ENCODE data around the gene ZDHHC7.

ZDHHC7 gene

GRCh38 chr16:84989749-84990620 lies 21.4 kb downstream of the ZDHHC7 start:
- FAIRE-seq = no peak

- no peak for FAIRE-seq
These were observed 22.8 kb downstream of the ZDHHC7 start for GRCh38 chr16:84988328-84989080.

GRCh38 chr16:84986879-84987278 lies 24.5 kb downstream of the ZDHHC7 start:
- no peak for FAIRE-seq

GRCh38 chr16:84986102-84986501 lies 25.2 kb downstream of the ZDHHC7 start:
- no peak for FAIRE-seq

GRCh38 chr16:84985079-84986065 lies 26.0 kb downstream of the ZDHHC7 start:
- FAIRE-seq = no peak

- FAIRE-seq = no peak
These were observed 28.9 kb downstream of the ZDHHC7 start for GRCh38 chr16:84982434-84982833.

GRCh38 chr16:84979516-84979915 lies 31.8 kb downstream of the ZDHHC7 start:
- FAIRE-seq = no peak

GRCh38 chr16:84976644-84977400 lies 34.5 kb downstream of the ZDHHC7 start:
- no peak for FAIRE-seq

GRCh38 chr16:84975522-84975921 lies 35.8 kb downstream of the ZDHHC7 start:
- FAIRE-seq = no peak

GRCh38 chr16:84975066-84975465 lies 36.3 kb downstream of the ZDHHC7 start:
- no peak for FAIRE-seq

GRCh38 chr16:84973776-84974523 lies 37.4 kb downstream of the ZDHHC7 start:
- FAIRE-seq = no peak

- no peak for FAIRE-seq
These were observed 38.1 kb downstream of the ZDHHC7 start for GRCh38 chr16:84973236-84973635.

- no peak for FAIRE-seq
These were observed 40.7 kb downstream of the ZDHHC7 start for GRCh38 chr16:84970447-84971127.

- no peak for FAIRE-seq
These were observed 43.5 kb downstream of the ZDHHC7 start for GRCh38 chr16:84967828-84968227.

- no peak for FAIRE-seq
These were observed 45.6 kb downstream of the ZDHHC7 start for GRCh38 chr16:84965428-84966415.

GRCh38 chr16:84964386-84965128 lies 46.8 kb downstream of the ZDHHC7 start:
- FAIRE-seq = no peak

GRCh38 chr16:84963066-84963465 lies 48.3 kb downstream of the ZDHHC7 start:
- FAIRE-seq = no peak

GRCh38 chr16:84960942-84961341 lies 50.4 kb downstream of the ZDHHC7 start:
- FAIRE-seq = no peak
